Hematopoietic multipotent progenitor cell treated with erythropoietin and hydrocortisone succinate and interleukin-3 and kit ligand, for 6 days (in vitro differentiated cells): ENCODE data around the gene BGN.
A peak's percentile ranks its signal among the peaks of the same experiment; 100 is the strongest.

Source experiments
- DNase-seq: peaks from one replicate; pipeline ENCODE4 v3.0.0-alpha.2; 2015

Gene BGN

GRCh38 chrX:153462291-153462690 lies 32.5 kb upstream of the BGN start:
- DNase-seq = no peak

GRCh38 chrX:153463031-153463430 lies 31.7 kb upstream of the BGN start:
- no peak for DNase-seq

- DNase-seq = no peak
These were observed 31.2 kb upstream of the BGN start for GRCh38 chrX:153463556-153463955.

- DNase-seq = no peak
These were observed 30.7 kb upstream of the BGN start for GRCh38 chrX:153464116-153464515.

- no peak for DNase-seq
These were observed 28.9 kb upstream of the BGN start for GRCh38 chrX:153465691-153466380.

GRCh38 chrX:153468008-153468580 lies 26.7 kb upstream of the BGN start:
- DNase-seq = no peak

GRCh38 chrX:153469811-153470410 lies 24.9 kb upstream of the BGN start:
- peak; percentile 62 for DNase-seq

GRCh38 chrX:153470411-153471363 lies 24.1 kb upstream of the BGN start, which contains the start of gene HAUS7:
Gene HAUS7 (minus strand): TSS chrX:153470576. CDS start chrX:153470557, 19 bp downstream.
- peak; percentile 88 for DNase-seq

- DNase-seq = no peak
These were observed 23.0 kb upstream of the BGN start for GRCh38 chrX:153471663-153472280.

GRCh38 chrX:153473126-153473525 lies 21.7 kb upstream of the BGN start:
- DNase-seq = no peak

GRCh38 chrX:153474266-153474665 lies 20.5 kb upstream of the BGN start:
- DNase-seq = no peak

GRCh38 chrX:153474718-153475117 lies 20.1 kb upstream of the BGN start:
- DNase-seq = peak; percentile 22

- DNase-seq = no peak
These were observed 19.5 kb upstream of the BGN start for GRCh38 chrX:153475271-153475670.

- no peak for DNase-seq
These were observed 19.0 kb upstream of the BGN start for GRCh38 chrX:153475751-153476281.

GRCh38 chrX:153476666-153477363 lies 18.0 kb upstream of the BGN start:
- no peak for DNase-seq

GRCh38 chrX:153477364-153477857 lies 17.4 kb upstream of the BGN start:
- no peak for DNase-seq

- DNase-seq = no peak
These were observed 16.9 kb upstream of the BGN start for GRCh38 chrX:153477901-153478300.

GRCh38 chrX:153478746-153479145 lies 16.0 kb upstream of the BGN start:
- DNase-seq = no peak

- DNase-seq = no peak
These were observed 13.7 kb upstream of the BGN start for GRCh38 chrX:153481043-153481442.

GRCh38 chrX:153482376-153483015 lies 12.3 kb upstream of the BGN start:
- DNase-seq = no peak
